Esophagus squamous epithelium (tissue), 5 donors: ENCODE data around the gene ARRDC2. TPM values are rescaled to one million over a fixed set of nuclear protein-coding genes. Genes with fewer than 3 reads are reported as not detected.
A peak's percentile ranks its signal among the peaks of the same experiment; 100 is the strongest.

Source experiments
- DNase-seq: peaks from one replicate; lab custom pipeline; 2025; lab: John Stamatoyannopoulos, UW
- H3K27ac ChIP-seq, 4 donors: fragments of 200-600 bp; sonication (generic); one replicate each; pipeline ENCODE4 v1.5.1; 2016 to 2019; ENCODE audit warnings: mild to moderate bottlenecking in 1 of 4
- H3K27me3 ChIP-seq, 4 donors: fragments of 200-600 bp; sonication (generic); 1 replicate in 3 of 4; 2 replicates in 1 of 4; pipeline versions ENCODE4 v1.5.1 to v1.6.0; 2017 to 2021; ENCODE audit warnings: antibody characterized with exemption in 1 of 4
- H3K36me3 ChIP-seq, 3 donors: fragments of 200-600 bp; sonication (generic); one replicate each; pipeline ENCODE4 v1.5.1; 2016 to 2019
- H3K4me1 ChIP-seq, 3 donors: fragments of 200-600 bp; sonication (generic); one replicate each; pipeline ENCODE4 v1.5.1; 2017 to 2019
- H3K4me3 ChIP-seq, 4 donors: fragments of 200-600 bp; sonication (generic); 1 replicate in 3 of 4; 2 replicates in 1 of 4; pipeline ENCODE4 v1.5.1; 2016 to 2019; ENCODE audit warnings: mild to moderate bottlenecking in 2 of 4, moderate library complexity in 1 of 4
- H3K9me3 ChIP-seq, 3 donors: fragments of 200-600 bp; sonication (generic); one replicate each; pipeline ENCODE4 v1.5.1; 2016 to 2019
- CTCF ChIP-seq, 6 experiments: fragments of 450-650 bp in 4 of 6; fragments of 200-600 bp in 2 of 6; sonication (generic) in 2 of 6; IDR thresholded peaks; one replicate each; pipeline ENCODE4 v1.5.1; 2016 to 2019; ENCODE audit warnings: antibody characterized with exemption in 6 of 6, mild to moderate bottlenecking in 4 of 6, moderate library complexity in 4 of 6
- POLR2A ChIP-seq, 4 donors: fragments of 450-650 bp; IDR thresholded peaks; one replicate each; pipeline ENCODE4 v1.6.1; 2017; ENCODE audit warnings: antibody characterized with exemption in 4 of 4, mild to moderate bottlenecking in 4 of 4, moderate library complexity in 3 of 4
- WGBS, 2 donors: methylation state at CpG; one replicate each; pipeline ENCODE4 v1.1.5; 2018; 5-methylcytosine and 5-hydroxymethylcytosine counted together
- intact Hi-C: fragments of 100-400 bp; cut with DNase I; formaldehyde crosslinking; loops from one replicate; pipeline ENCODE4 v1.15.0; 2022
- total RNA-seq, 4 donors: library from RNA; depleted of rRNA; stranded (reverse); fragments of >200 nt; gene quantifications; one replicate each; pipeline ENCODE4 v1.1.0, GENCODE V29; 2016
- donor health status: DM: yes; HTN: yes; CAD: no.

ARRDC2 gene
- total RNA-seq, 4 donors from 2014 or later: 12.4 to 37.2 (median 15.4) TPM

- H3K9me3 ChIP-seq: no peaks in the 10 kb centered on the region
- peaks cover 0 to 75% (median 5%) of the 10 kb centered on the region in 4 donors for H3K27me3 ChIP-seq
- DNase-seq: no peak
- no peaks in the 10 kb centered on the region for H3K36me3 ChIP-seq
- peak overlapping the region in 3 of 4 donors; percentile 19 to 47 (median 36) for H3K4me3 ChIP-seq
- 0 to 12% methylated on average over 2 to 16 of the region's 35 CpGs for WGBS, 2 donors
- intact Hi-C loops: no loop called here
- no peak overlapping the region for H3K27ac ChIP-seq
- peaks cover 0 to 10% (median 3%) of the 10 kb centered on the region in 3 donors for H3K4me1 ChIP-seq
- TF ChIP-seq POLR2A (IDR thresholded peaks at IDR 0.05) (no peak), CTCF (IDR thresholded peaks at IDR 0.05) (no peak)
Measured at GRCh38 chr19:17967257-17968051, 40.5 kb upstream of the ARRDC2 start.

GRCh38 chr19:17968362-17968761 is 39.6 kb upstream of the ARRDC2 start:
- intact Hi-C loops: no loop called here
- Histone ChIP-seq H3K27me3 (peaks cover 0 to 71% (median 5%) of the 10 kb centered on the region in 4 donors), H3K9me3 (no peaks in the 10 kb centered on the region), H3K27ac (no peak overlapping the region), H3K4me1 (peaks cover 0 to 10% (median 3%) of the 10 kb centered on the region in 3 donors), H3K36me3 (no peaks in the 10 kb centered on the region), H3K4me3 (no peak overlapping the region)
- DNase-seq: no peak
- no peak for TF ChIP-seq POLR2A (IDR thresholded peaks at IDR 0.05)
- no peak for TF ChIP-seq CTCF (IDR thresholded peaks at IDR 0.05)
- WGBS, 2 donors: 67 to 71% methylated on average over 1 to 3 of the region's 4 CpGs

- 100% methylated on average over 1 of the region's 19 CpGs; no CpG with 5 or more reads in 1 of the 2 donors for WGBS, 2 donors
- intact Hi-C loops: no loop called here
- no peaks in the 10 kb centered on the region for H3K36me3 ChIP-seq
- no peaks in the 10 kb centered on the region for H3K9me3 ChIP-seq
- DNase-seq: no peak
- no peak overlapping the region for H3K27ac ChIP-seq
- H3K4me3 ChIP-seq: no peak overlapping the region
- peaks cover 0 to 68% (median 5%) of the 10 kb centered on the region in 4 donors for H3K27me3 ChIP-seq
- TF ChIP-seq POLR2A (IDR thresholded peaks at IDR 0.05) (no peak), CTCF (IDR thresholded peaks at IDR 0.05) (no peak)
- peaks cover 0 to 10% (median 3%) of the 10 kb centered on the region in 3 donors for H3K4me1 ChIP-seq
Measured at GRCh38 chr19:17969096-17969792, 38.7 kb upstream of the ARRDC2 start.

- no peak overlapping the region for H3K27ac ChIP-seq
- TF ChIP-seq CTCF (IDR thresholded peaks at IDR 0.05) (no peak), POLR2A (IDR thresholded peaks at IDR 0.05) (no peak)
- 86% methylated on average over 1 of the region's 1 CpG; no CpG with 5 or more reads in 1 of the 2 donors for WGBS, 2 donors
Measured at GRCh38 chr19:17972230-17972629, 35.7 kb upstream of the ARRDC2 start.

DNA sequence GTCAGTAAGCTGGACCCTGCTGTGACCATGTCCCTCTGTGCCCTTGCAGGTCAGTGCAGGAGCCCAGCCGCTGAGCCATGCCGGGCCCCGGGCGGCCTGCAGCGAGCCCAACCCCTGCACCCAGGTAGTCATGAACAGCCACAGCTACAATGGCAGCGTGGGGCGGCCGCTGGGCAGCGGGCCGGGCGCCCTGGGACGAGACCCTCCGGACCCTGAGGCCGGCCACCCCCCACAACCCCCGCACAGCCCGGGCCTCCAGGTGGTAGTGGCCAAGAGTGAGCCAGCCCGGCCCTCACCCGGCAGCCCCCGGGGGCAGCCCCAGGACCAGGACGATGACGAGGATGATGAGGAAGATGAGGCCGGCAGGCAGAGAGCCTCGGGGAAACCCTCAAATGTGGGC is 34.2 kb upstream of the ARRDC2 start:
- H3K27me3 ChIP-seq: peaks cover 0 to 23% (median 0%) of the 10 kb centered on the region in 4 donors
- intact Hi-C loops: no loop called here
- H3K4me3 ChIP-seq: no peak overlapping the region
- no peaks in the 10 kb centered on the region for H3K36me3 ChIP-seq
- no peak overlapping the region for H3K27ac ChIP-seq
- whole genome bisulfite sequencing, 2 donors: 70 to 72% methylated on average over 2 to 4 of the region's 23 CpGs
- no peak for DNase-seq
- H3K9me3 ChIP-seq: no peaks in the 10 kb centered on the region
- TF ChIP-seq POLR2A (IDR thresholded peaks at IDR 0.05) (no peak), CTCF (IDR thresholded peaks at IDR 0.05) (no peak)
- no peaks in the 10 kb centered on the region for H3K4me1 ChIP-seq

More at GRCh38 chr19:17972230-17972629, 35.7 kb upstream of the ARRDC2 start:
- H3K4me1 ChIP-seq: peaks cover 0 to 4% (median 2%) of the 10 kb centered on the region in 3 donors
- no peak overlapping the region for H3K4me3 ChIP-seq
- no peak for DNase-seq
- intact Hi-C loops: no loop called here
- H3K36me3 ChIP-seq: no peaks in the 10 kb centered on the region
- H3K27me3 ChIP-seq: peaks cover 0 to 38% (median 4%) of the 10 kb centered on the region in 4 donors
- H3K9me3 ChIP-seq: no peaks in the 10 kb centered on the region
